K562 (cell line): ENCODE measurements around the gene FANCD2. TPM values are rescaled to one million over a fixed set of nuclear protein-coding genes. Genes with fewer than 3 reads are reported as not detected.

Source experiments
- ATF1 ChIP-seq, 2 experiments: fragments of 450-650 bp in 1 of 2; IDR thresholded peaks; 2 replicates each; pipeline ENCODE4 v1.6.1; 2016; ENCODE audit warnings: missing compliant biosample characterization in 1 of 2, missing genetic modification characterization in 1 of 2
- ATF7 ChIP-seq: fragments of 450-650 bp; IDR thresholded peaks from 2 replicates; pipeline ENCODE4 v1.7.1; 2014; ENCODE audit warnings: mild to moderate bottlenecking, moderate library complexity
- BCL6 ChIP-seq: fragments of 250-450 bp; sonication (Bioruptor Pico); IDR thresholded peaks from 2 replicates; pipeline ENCODE4 v1.4.0; 2020
- NFIX ChIP-seq: fragments of 250-450 bp; sonication (Bioruptor Pico); IDR thresholded peaks from 2 replicates; pipeline ENCODE4 v1.4.0; 2020; ENCODE audit warnings: low read depth, mild to moderate bottlenecking, moderate library complexity
- PHF20 ChIP-seq: fragments of 450-650 bp; IDR thresholded peaks from 2 replicates; pipeline ENCODE4 v1.6.1; 2018; ENCODE audit not compliant: partially characterized antibody
- SLC30A9 ChIP-seq: fragments of 250-450 bp; sonication (Bioruptor Pico); IDR thresholded peaks from 2 replicates; pipeline ENCODE4 v1.8.0; 2022; ENCODE audit warnings: mild to moderate bottlenecking, moderate library complexity
- SMAD4 ChIP-seq: fragments of 250-450 bp; sonication (Bioruptor Pico); conservative IDR thresholded peaks from 2 replicates; pipeline ENCODE4 v1.8.0; 2021; ENCODE audit warnings: inconsistent platforms, mild to moderate bottlenecking, moderate library complexity
- ZBTB17 ChIP-seq: fragments of 450-650 bp; formaldehyde crosslinking; IDR thresholded peaks from 2 replicates; pipeline ENCODE4 v1.4.0; 2020; ENCODE audit warnings: mild to moderate bottlenecking
- ZEB2 ChIP-seq: fragments of 450-650 bp; IDR thresholded peaks from 2 replicates; pipeline ENCODE4 v1.6.1; 2016
- ZFPM2 ChIP-seq: fragments of 250-450 bp; sonication (Bioruptor Pico); IDR thresholded peaks from 2 replicates; pipeline ENCODE4 v1.5.1; 2022; ENCODE audit warnings: mild to moderate bottlenecking
- polyA plus RNA-seq, 8 experiments: library from polyadenylated mRNA; depleted of rRNA in 4 of 8; stranded (reverse) in 5 of 8; unstranded in 3 of 8; fragments of >200 nt; fragmentation: Nextera tagmentation in 2 of 8; fragmentation: Illumina TruSeq in 1 of 8; extraction: Ambion mirVana in 2 of 8; extraction: Trizol in 1 of 8; gene quantifications; 2 replicates each; pipeline versions ENCODE4 v1.2.1 to v1.2.3, GENCODE V29; 2011 to 2014; ENCODE audit warnings: inconsistent platforms in 1 of 8, missing spikeins in 1 of 8
- total RNA-seq, 7 experiments: library from RNA; depleted of rRNA in 6 of 7; stranded (reverse); fragments of >200 nt in 6 of 7; fragmentation: Illumina TruSeq in 2 of 7; extraction: Trizol in 2 of 7; gene quantifications; 2 replicates each; pipeline versions ENCODE4 v1.2.1 to v1.2.3, GENCODE V29; 2011 to 2021; ENCODE audit warnings: low replicate concordance in 1 of 7
- TF ChIP-seq, protein P1 (sequence below): sonication (generic); formaldehyde crosslinking; IDR thresholded peaks from 2 replicates; pipeline ENCODE4 v1.8.0; 2022; ENCODE audit warnings: mild to moderate bottlenecking, missing genetic modification reagents
- TF ChIP-seq, protein P2 (sequence below): fragments of 450-650 bp; formaldehyde crosslinking; IDR thresholded peaks from 2 replicates; pipeline ENCODE4 v1.4.0; 2020; ENCODE audit warnings: mild to moderate bottlenecking
- TF ChIP-seq, protein P3 (sequence below): IDR thresholded peaks from 2 replicates; pipeline ENCODE4 v1.6.1; 2011; ENCODE audit not compliant: insufficient read length; ENCODE audit errors: extremely low read depth
- TF ChIP-seq, protein P4 (sequence below): fragments of 450-650 bp; formaldehyde crosslinking; IDR thresholded peaks from 2 replicates; pipeline ENCODE4 v1.4.0; 2020; ENCODE audit warnings: mild to moderate bottlenecking, moderate library complexity

FANCD2 gene
- total and polyA plus RNA-seq, 9 of the 15 experiments (the other 6 are each of a cell fraction or from before 2014, with no cell fraction given), result 59.4 to 137 (median 96.1) TPM

DNA sequence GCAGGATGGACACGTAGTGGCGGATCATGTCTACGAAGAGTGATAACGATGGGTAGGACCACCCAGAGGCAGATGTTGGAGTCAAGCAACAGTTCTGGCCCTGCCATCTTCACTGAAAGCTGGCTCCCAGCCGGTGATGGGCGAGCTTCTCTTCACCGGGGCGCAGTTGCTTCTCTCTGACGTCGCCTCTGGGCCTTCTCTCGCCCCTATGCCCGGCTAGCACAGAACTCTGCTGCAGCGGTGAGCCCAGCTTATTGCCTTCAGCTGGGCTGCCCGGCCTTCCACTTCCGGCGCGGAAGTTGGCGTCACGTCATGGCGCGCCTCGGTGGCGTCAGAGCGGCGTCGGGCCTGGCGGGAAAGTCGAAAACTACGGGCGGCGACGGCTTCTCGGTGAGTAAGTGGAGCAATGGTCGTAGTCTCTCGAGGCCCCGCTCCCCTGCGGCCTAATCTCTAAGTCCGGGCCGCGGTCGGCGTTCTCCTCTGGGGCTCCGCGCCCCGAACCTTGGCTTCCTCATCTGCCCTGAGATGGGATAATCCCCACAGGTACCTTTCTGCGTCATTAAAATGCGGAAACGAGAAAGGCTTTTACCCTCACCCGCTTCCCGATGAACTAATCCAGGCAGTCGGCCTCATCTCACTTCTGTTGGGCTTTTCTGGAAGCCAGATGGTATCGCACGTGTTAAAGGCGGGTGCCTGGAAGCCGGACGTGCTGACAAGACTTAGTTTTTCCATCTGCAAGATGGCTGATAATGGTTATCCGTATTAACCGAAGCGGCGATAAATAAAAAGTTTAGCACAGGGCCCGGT, at the start of gene FANCD2 (continued):
- TF ChIP-seq, protein P1, sequence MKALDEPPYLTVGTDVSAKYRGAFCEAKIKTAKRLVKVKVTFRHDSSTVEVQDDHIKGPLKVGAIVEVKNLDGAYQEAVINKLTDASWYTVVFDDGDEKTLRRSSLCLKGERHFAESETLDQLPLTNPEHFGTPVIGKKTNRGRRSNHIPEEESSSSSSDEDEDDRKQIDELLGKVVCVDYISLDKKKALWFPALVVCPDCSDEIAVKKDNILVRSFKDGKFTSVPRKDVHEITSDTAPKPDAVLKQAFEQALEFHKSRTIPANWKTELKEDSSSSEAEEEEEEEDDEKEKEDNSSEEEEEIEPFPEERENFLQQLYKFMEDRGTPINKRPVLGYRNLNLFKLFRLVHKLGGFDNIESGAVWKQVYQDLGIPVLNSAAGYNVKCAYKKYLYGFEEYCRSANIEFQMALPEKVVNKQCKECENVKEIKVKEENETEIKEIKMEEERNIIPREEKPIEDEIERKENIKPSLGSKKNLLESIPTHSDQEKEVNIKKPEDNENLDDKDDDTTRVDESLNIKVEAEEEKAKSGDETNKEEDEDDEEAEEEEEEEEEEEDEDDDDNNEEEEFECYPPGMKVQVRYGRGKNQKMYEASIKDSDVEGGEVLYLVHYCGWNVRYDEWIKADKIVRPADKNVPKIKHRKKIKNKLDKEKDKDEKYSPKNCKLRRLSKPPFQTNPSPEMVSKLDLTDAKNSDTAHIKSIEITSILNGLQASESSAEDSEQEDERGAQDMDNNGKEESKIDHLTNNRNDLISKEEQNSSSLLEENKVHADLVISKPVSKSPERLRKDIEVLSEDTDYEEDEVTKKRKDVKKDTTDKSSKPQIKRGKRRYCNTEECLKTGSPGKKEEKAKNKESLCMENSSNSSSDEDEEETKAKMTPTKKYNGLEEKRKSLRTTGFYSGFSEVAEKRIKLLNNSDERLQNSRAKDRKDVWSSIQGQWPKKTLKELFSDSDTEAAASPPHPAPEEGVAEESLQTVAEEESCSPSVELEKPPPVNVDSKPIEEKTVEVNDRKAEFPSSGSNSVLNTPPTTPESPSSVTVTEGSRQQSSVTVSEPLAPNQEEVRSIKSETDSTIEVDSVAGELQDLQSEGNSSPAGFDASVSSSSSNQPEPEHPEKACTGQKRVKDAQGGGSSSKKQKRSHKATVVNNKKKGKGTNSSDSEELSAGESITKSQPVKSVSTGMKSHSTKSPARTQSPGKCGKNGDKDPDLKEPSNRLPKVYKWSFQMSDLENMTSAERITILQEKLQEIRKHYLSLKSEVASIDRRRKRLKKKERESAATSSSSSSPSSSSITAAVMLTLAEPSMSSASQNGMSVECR (CRISPR knock-in tag), result peak; percentile 100
- TF ChIP-seq ATF7 (peak; percentile 89), SLC30A9 (CRISPR knock-in tag) (no peak), NFIX (CRISPR knock-in tag) (no peak), SMAD4 (CRISPR knock-in tag) (peak; percentile 83), ATF1 (CRISPR knock-in tag; IDR thresholded peaks at IDR 0.05) (peak; percentile 100), ATF1 (tag; IDR thresholded peaks at IDR 0.05) (peak; percentile 100), BCL6 (CRISPR knock-in tag) (no peak), ZBTB17 (no peak), ZFPM2 (CRISPR knock-in tag) (no peak), ZEB2 (no peak), PHF20 (peak; percentile 100)
- TF ChIP-seq, protein P2, sequence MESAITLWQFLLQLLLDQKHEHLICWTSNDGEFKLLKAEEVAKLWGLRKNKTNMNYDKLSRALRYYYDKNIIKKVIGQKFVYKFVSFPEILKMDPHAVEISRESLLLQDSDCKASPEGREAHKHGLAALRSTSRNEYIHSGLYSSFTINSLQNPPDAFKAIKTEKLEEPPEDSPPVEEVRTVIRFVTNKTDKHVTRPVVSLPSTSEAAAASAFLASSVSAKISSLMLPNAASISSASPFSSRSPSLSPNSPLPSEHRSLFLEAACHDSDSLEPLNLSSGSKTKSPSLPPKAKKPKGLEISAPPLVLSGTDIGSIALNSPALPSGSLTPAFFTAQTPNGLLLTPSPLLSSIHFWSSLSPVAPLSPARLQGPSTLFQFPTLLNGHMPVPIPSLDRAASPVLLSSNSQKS, result no peak
- TF ChIP-seq, protein P3, sequence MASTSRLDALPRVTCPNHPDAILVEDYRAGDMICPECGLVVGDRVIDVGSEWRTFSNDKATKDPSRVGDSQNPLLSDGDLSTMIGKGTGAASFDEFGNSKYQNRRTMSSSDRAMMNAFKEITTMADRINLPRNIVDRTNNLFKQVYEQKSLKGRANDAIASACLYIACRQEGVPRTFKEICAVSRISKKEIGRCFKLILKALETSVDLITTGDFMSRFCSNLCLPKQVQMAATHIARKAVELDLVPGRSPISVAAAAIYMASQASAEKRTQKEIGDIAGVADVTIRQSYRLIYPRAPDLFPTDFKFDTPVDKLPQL, result no peak
- TF ChIP-seq, protein P4, sequence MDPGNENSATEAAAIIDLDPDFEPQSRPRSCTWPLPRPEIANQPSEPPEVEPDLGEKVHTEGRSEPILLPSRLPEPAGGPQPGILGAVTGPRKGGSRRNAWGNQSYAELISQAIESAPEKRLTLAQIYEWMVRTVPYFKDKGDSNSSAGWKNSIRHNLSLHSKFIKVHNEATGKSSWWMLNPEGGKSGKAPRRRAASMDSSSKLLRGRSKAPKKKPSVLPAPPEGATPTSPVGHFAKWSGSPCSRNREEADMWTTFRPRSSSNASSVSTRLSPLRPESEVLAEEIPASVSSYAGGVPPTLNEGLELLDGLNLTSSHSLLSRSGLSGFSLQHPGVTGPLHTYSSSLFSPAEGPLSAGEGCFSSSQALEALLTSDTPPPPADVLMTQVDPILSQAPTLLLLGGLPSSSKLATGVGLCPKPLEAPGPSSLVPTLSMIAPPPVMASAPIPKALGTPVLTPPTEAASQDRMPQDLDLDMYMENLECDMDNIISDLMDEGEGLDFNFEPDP (CRISPR knock-in tag), result no peak
